GM21360 (cell line): ENCODE measurements around the gene NGB.
"Not testable (repeated sequence)": the region's sequence is repeated elsewhere in the genome, so short reads cannot be mapped to it uniquely, and the experiment has no call there.

Source experiments
- ATAC-seq: cut with Tn5 transposase; IDR thresholded peaks from one replicate; pipeline ENCODE4 v1.9.1; 2021; ENCODE audit warnings: mild to moderate bottlenecking, moderate library complexity; ENCODE audit not compliant: unreplicated experiment

The NGB gene

GRCh38 chr14:77271113-77271710 lies at the start of gene NGB:
Gene NGB, minus strand, starts transcription at chr14:77271206. Its CDS starts 269 bp downstream, at chr14:77270937.
- ATAC-seq: no peak

GRCh38 chr14:77320238-77320935 lies 49.4 kb upstream of the NGB start, which contains the start of gene POMT2:
Gene POMT2, minus strand, starts transcription at chr14:77320883. Its CDS starts 202 bp downstream, at chr14:77320681.
- peak; percentile 66 for ATAC-seq

- ATAC-seq: no peak
Measured at GRCh38 chr14:77319422-77319821, 48.4 kb upstream of the NGB start.

GRCh38 chr14:77318756-77319155 lies 47.8 kb upstream of the NGB start:
- not testable (repeated sequence) for ATAC-seq

GRCh38 chr14:77318006-77318553 lies 47.1 kb upstream of the NGB start:
- ATAC-seq: no peak

- no peak for ATAC-seq
Measured at GRCh38 chr14:77316872-77317301, 45.9 kb upstream of the NGB start.

- ATAC-seq: no peak
Measured at GRCh38 chr14:77316195-77316505, 45.1 kb upstream of the NGB start.

GRCh38 chr14:77314539-77315457 lies 43.8 kb upstream of the NGB start:
- ATAC-seq: no peak

- no peak for ATAC-seq
Measured at GRCh38 chr14:77314043-77314442, 43.0 kb upstream of the NGB start.

- no peak for ATAC-seq
Measured at GRCh38 chr14:77313371-77313770, 42.4 kb upstream of the NGB start.

- ATAC-seq: no peak
Measured at GRCh38 chr14:77311217-77311616, 40.2 kb upstream of the NGB start.

- ATAC-seq: no peak
Measured at GRCh38 chr14:77310026-77310425, 39.0 kb upstream of the NGB start.

- ATAC-seq: no peak
Measured at GRCh38 chr14:77309131-77309530, 38.1 kb upstream of the NGB start.

- no peak for ATAC-seq
Measured at GRCh38 chr14:77306851-77307496, 36.0 kb upstream of the NGB start.

- no peak for ATAC-seq
Measured at GRCh38 chr14:77306416-77306815, 35.4 kb upstream of the NGB start.

- no peak for ATAC-seq
Measured at GRCh38 chr14:77305696-77306095, 34.7 kb upstream of the NGB start.

- no peak for ATAC-seq
Measured at GRCh38 chr14:77303417-77304156, 32.6 kb upstream of the NGB start.

- ATAC-seq: no peak
Measured at GRCh38 chr14:77302926-77303325, 31.9 kb upstream of the NGB start.

- no peak for ATAC-seq
Measured at GRCh38 chr14:77301103-77301502, 30.1 kb upstream of the NGB start.

GRCh38 chr14:77299771-77300170 lies 28.8 kb upstream of the NGB start:
- no peak for ATAC-seq
